H9 (cell line): ENCODE results near the gene TSEN15. TPM values are rescaled to one million over a fixed set of nuclear protein-coding genes. Genes with fewer than 3 reads are reported as not detected.

Experiments used
- DNase-seq: peaks from one replicate; pipeline ENCODE4 v3.0.0-alpha.2; 2017
- H2AFZ ChIP-seq: one replicate; pipeline ENCODE4 v1.6.1; 2013; ENCODE audit warnings: mild to moderate bottlenecking, low read length, control low read depth, moderate library complexity
- H2AK5ac ChIP-seq: 2 replicates; pipeline ENCODE4 v1.6.1; 2013; ENCODE audit warnings: low read length, control low read depth, mixed read lengths; ENCODE audit not compliant: insufficient read length
- H2BK120ac ChIP-seq: one replicate; pipeline ENCODE4 v1.6.1; 2013; ENCODE audit warnings: low read depth, mild to moderate bottlenecking, low read length, control low read depth, inconsistent platforms; ENCODE audit not compliant: poor library complexity, severe bottlenecking
- H2BK12ac ChIP-seq: 2 replicates; pipeline ENCODE4 v1.6.1; 2013; ENCODE audit warnings: low read length, control low read depth, mixed read lengths, low read depth; ENCODE audit not compliant: insufficient read length
- H2BK15ac ChIP-seq: 2 replicates; pipeline ENCODE4 v1.6.1; 2013; ENCODE audit warnings: low read depth, low read length, control low read depth
- H2BK20ac ChIP-seq: one replicate; pipeline ENCODE4 v1.6.1; 2013; ENCODE audit warnings: low read depth, mild to moderate bottlenecking, low read length, control low read depth, inconsistent platforms; ENCODE audit not compliant: poor library complexity, severe bottlenecking
- H2BK5ac ChIP-seq: 2 replicates; pipeline ENCODE4 v1.6.1; 2013; ENCODE audit warnings: low read length, control low read depth, mixed read lengths; ENCODE audit not compliant: insufficient read length
- H3K14ac ChIP-seq: 2 replicates; pipeline ENCODE4 v1.6.1; 2013; ENCODE audit warnings: low read length, control low read depth; ENCODE audit not compliant: insufficient read depth
- H3K18ac ChIP-seq: 2 replicates; pipeline ENCODE4 v1.6.1; 2013; ENCODE audit warnings: low read depth, mild to moderate bottlenecking, mixed read lengths, low read length, control low read depth; ENCODE audit not compliant: insufficient read length
- H3K23ac ChIP-seq: 2 replicates; pipeline ENCODE4 v1.6.1; 2013; ENCODE audit warnings: low read length, control low read depth, mixed read lengths, low read depth; ENCODE audit not compliant: insufficient read length
- H3K23me2 ChIP-seq: 2 replicates; pipeline ENCODE4 v1.6.1; 2013; ENCODE audit warnings: low read depth, mild to moderate bottlenecking, mixed read lengths, low read length, control low read depth; ENCODE audit not compliant: insufficient read length, poor library complexity, severe bottlenecking
- H3K27ac ChIP-seq: 2 replicates; pipeline ENCODE4 v1.5.1; 2013; ENCODE audit warnings: low read length, control low read depth, mixed read lengths, low read depth; ENCODE audit not compliant: insufficient read length
- H3K27me3 ChIP-seq: 2 replicates; pipeline ENCODE4 v1.6.1; 2013; ENCODE audit warnings: low read length, control low read depth, inconsistent platforms; ENCODE audit not compliant: insufficient read depth
- H3K4ac ChIP-seq: 2 replicates; pipeline ENCODE4 v1.6.1; 2013; ENCODE audit warnings: low read depth, mild to moderate bottlenecking, control low read depth, inconsistent platforms, low read length, moderate library complexity
- H3K4me1 ChIP-seq: 2 replicates; pipeline ENCODE4 v1.6.1; 2013; ENCODE audit warnings: low read length, control low read depth, inconsistent platforms; ENCODE audit not compliant: insufficient read depth
- H3K4me2 ChIP-seq: 2 replicates; pipeline ENCODE4 v1.6.1; 2013; ENCODE audit warnings: low read length, control low read depth, mixed read lengths; ENCODE audit not compliant: insufficient read length, insufficient read depth
- H3K56ac ChIP-seq: 2 replicates; pipeline ENCODE4 v1.6.1; 2013; ENCODE audit warnings: low read depth, mild to moderate bottlenecking, mixed read lengths, low read length, control low read depth; ENCODE audit not compliant: insufficient read length
- H3K79me1 ChIP-seq: 2 replicates; pipeline ENCODE4 v1.6.1; 2013; ENCODE audit warnings: low read depth, mild to moderate bottlenecking, moderate library complexity, low read length, control low read depth, inconsistent platforms; ENCODE audit not compliant: insufficient read depth, poor library complexity, severe bottlenecking
- H3K79me2 ChIP-seq: 2 replicates; pipeline ENCODE4 v1.6.1; 2013; ENCODE audit warnings: low read length, control low read depth, inconsistent platforms; ENCODE audit not compliant: insufficient read depth
- H3K9ac ChIP-seq: 2 replicates; pipeline ENCODE4 v1.6.1; 2013; ENCODE audit warnings: low read length, control low read depth, mixed read lengths; ENCODE audit not compliant: insufficient read length; ENCODE audit errors: extremely low read depth
- H3K9me3 ChIP-seq: one replicate; pipeline ENCODE4 v1.6.1; 2013; ENCODE audit warnings: low read depth, low read length, inconsistent platforms; ENCODE audit not compliant: control insufficient read depth
- H3T11ph ChIP-seq: one replicate; pipeline ENCODE4 v1.6.1; 2013; ENCODE audit warnings: mild to moderate bottlenecking, low read length, control low read depth, inconsistent platforms
- H4K20me1 ChIP-seq: one replicate; pipeline ENCODE4 v1.6.1; 2013; ENCODE audit not compliant: control insufficient read depth, insufficient read length, insufficient read depth
- H4K5ac ChIP-seq: 2 replicates; pipeline ENCODE4 v1.6.1; 2013; ENCODE audit warnings: low read depth, mild to moderate bottlenecking, mixed read lengths, low read length, control low read depth; ENCODE audit not compliant: insufficient read length
- H4K8ac ChIP-seq: replicated peaks from 2 replicates; pipeline ENCODE4 v1.6.1; 2013; ENCODE audit warnings: low read length, control low read depth, mixed read lengths, low read depth; ENCODE audit not compliant: insufficient read length
- H4K91ac ChIP-seq: 2 replicates; pipeline ENCODE4 v1.6.1; 2013; ENCODE audit warnings: low read depth, mild to moderate bottlenecking, moderate library complexity, mixed read lengths, low read length, control low read depth; ENCODE audit not compliant: insufficient read length
- H3K27ac Mint-ChIP-seq, 3 experiments: 2 replicates in 2 of 3; 3 replicates in 1 of 3; pipeline ENCODE4 v1.8.0; 2020 to 2021; ENCODE audit warnings: mixed read lengths in 3 of 3, mild to moderate bottlenecking in 1 of 3, moderate library complexity in 1 of 3
- H3K27me3 Mint-ChIP-seq: 2 replicates; pipeline ENCODE4 v1.8.0; 2021; ENCODE audit warnings: low read depth, mild to moderate bottlenecking, moderate library complexity, mixed read lengths
- H3K36me3 Mint-ChIP-seq, 3 experiments: 2 replicates in 2 of 3; 3 replicates in 1 of 3; pipeline ENCODE4 v1.8.0; 2020 to 2021; ENCODE audit warnings: low read depth in 3 of 3, mixed read lengths in 3 of 3; ENCODE audit not compliant: insufficient read depth in 1 of 3
- H3K4me1 Mint-ChIP-seq, 2 experiments: 2 replicates each; pipeline ENCODE4 v1.8.0; 2020; ENCODE audit warnings: mixed read lengths in 2 of 2
- H3K4me3 Mint-ChIP-seq, 2 experiments: 2 replicates in 1 of 2; 3 replicates in 1 of 2; pipeline ENCODE4 v1.8.0; 2020 to 2021; ENCODE audit warnings: mild to moderate bottlenecking in 2 of 2, mixed read lengths in 2 of 2, moderate library complexity in 1 of 2
- H3K9me3 Mint-ChIP-seq, 2 experiments: 2 replicates in 1 of 2; 3 replicates in 1 of 2; pipeline ENCODE4 v1.8.0; 2020; ENCODE audit warnings: mild to moderate bottlenecking in 2 of 2, mixed read lengths in 2 of 2, moderate library complexity in 1 of 2
- total RNA-seq: library from RNA; stranded (reverse); gene quantifications from 2 replicates; pipeline ENCODE4 v1.2.1, GENCODE V29; 2021
- TF ChIP-seq, protein P1 (sequence below): fragments of 200-600 bp; sonication (generic); conservative IDR thresholded peaks from 3 replicates; pipeline ENCODE4 v1.8.0; 2021; ENCODE audit warnings: antibody characterized with exemption, mild to moderate bottlenecking

The TSEN15 gene
- total RNA-seq, 1 experiment from 2014 or later, result 21.9 TPM

- Histone ChIP-seq H2BK5ac (no peak overlapping the region), H4K8ac (no peak overlapping the region), H2BK120ac (no peak overlapping the region), H3K4me1 (no peaks in the 10 kb centered on the region), H4K91ac (no peak overlapping the region), H3K4me2 (no peak overlapping the region), H2BK12ac (no peak overlapping the region), H3T11ph (no peak overlapping the region), H3K27me3 (no peaks in the 10 kb centered on the region), H2AFZ (no peak overlapping the region), H4K20me1 (no peaks in the 10 kb centered on the region), H3K79me1 (no peaks in the 10 kb centered on the region), H3K9me3 (no peaks in the 10 kb centered on the region), H3K9ac (no peak overlapping the region), H3K79me2 (peaks cover 1% of the 10 kb centered on the region; the same call in 1 of the 2 replicates), H2BK20ac (no peak overlapping the region), H3K27ac (no peak overlapping the region), H3K4ac (no peak overlapping the region), H2BK15ac (no peak overlapping the region), H3K23ac (no peak overlapping the region), H3K23me2 (no peaks in the 10 kb centered on the region), H4K5ac (no peak overlapping the region), H3K56ac (no peak overlapping the region), H2AK5ac (no peak overlapping the region), H3K18ac (no peak overlapping the region), H3K14ac (no peak overlapping the region)
- no peak overlapping the region for H3K4me3 Mint-ChIP-seq
- H3K36me3 Mint-ChIP-seq, result no peaks in the 10 kb centered on the region
- H3K4me1 Mint-ChIP-seq, result no peaks in the 10 kb centered on the region
- H3K27ac Mint-ChIP-seq, result no peak overlapping the region
- DNase-seq, result no peak
- TF ChIP-seq, protein P1, sequence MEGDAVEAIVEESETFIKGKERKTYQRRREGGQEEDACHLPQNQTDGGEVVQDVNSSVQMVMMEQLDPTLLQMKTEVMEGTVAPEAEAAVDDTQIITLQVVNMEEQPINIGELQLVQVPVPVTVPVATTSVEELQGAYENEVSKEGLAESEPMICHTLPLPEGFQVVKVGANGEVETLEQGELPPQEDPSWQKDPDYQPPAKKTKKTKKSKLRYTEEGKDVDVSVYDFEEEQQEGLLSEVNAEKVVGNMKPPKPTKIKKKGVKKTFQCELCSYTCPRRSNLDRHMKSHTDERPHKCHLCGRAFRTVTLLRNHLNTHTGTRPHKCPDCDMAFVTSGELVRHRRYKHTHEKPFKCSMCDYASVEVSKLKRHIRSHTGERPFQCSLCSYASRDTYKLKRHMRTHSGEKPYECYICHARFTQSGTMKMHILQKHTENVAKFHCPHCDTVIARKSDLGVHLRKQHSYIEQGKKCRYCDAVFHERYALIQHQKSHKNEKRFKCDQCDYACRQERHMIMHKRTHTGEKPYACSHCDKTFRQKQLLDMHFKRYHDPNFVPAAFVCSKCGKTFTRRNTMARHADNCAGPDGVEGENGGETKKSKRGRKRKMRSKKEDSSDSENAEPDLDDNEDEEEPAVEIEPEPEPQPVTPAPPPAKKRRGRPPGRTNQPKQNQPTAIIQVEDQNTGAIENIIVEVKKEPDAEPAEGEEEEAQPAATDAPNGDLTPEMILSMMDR, result no peak
- no peaks in the 10 kb centered on the region; the same call in 1 of the 2 replicates for H3K27me3 Mint-ChIP-seq
- no peaks in the 10 kb centered on the region for H3K9me3 Mint-ChIP-seq
Measured at GRCh38 chr1:184085667-184086066, 34.1 kb downstream of the TSEN15 start.
